ENCODE measurements around the gene STX16.

The STX16 gene

GRCh38 chr20:58682656-58683531 is 31.8 kb downstream of the STX16 start:
- DNase-seq = no peak

- no peak for DNase-seq
Measured at GRCh38 chr20:58684291-58684690, 33.2 kb downstream of the STX16 start.

GRCh38 chr20:58685988-58686387 is 34.9 kb downstream of the STX16 start:
- no peak for DNase-seq

- DNase-seq = no peak
Measured at GRCh38 chr20:58688414-58688813, 37.3 kb downstream of the STX16 start.

GRCh38 chr20:58688840-58689239 is 37.8 kb downstream of the STX16 start:
- no peak for DNase-seq

- DNase-seq = no peak
Measured at GRCh38 chr20:58690396-58691135, 39.5 kb downstream of the STX16 start.

- no peak for DNase-seq
Measured at GRCh38 chr20:58691773-58692578, 40.9 kb downstream of the STX16 start.

- DNase-seq = peak; percentile 32
Measured at GRCh38 chr20:58692579-58693225, 41.6 kb downstream of the STX16 start, which contains the start of gene NPEPL1. Gene NPEPL1, plus strand, starts transcription at chr20:58692800. Its CDS starts 101 bp downstream, at chr20:58692901.

- no peak for DNase-seq
Measured at GRCh38 chr20:58693226-58694006, 42.3 kb downstream of the STX16 start.

GRCh38 chr20:58694241-58695083 is 43.4 kb downstream of the STX16 start:
- DNase-seq = no peak

GRCh38 chr20:58695084-58695722 is 44.1 kb downstream of the STX16 start:
- DNase-seq = no peak

GRCh38 chr20:58695895-58696375 is 44.9 kb downstream of the STX16 start:
- no peak for DNase-seq

- DNase-seq = no peak
Measured at GRCh38 chr20:58696411-58696961, 45.4 kb downstream of the STX16 start.

- DNase-seq = no peak
Measured at GRCh38 chr20:58697201-58697866, 46.3 kb downstream of the STX16 start.

GRCh38 chr20:58697867-58698703 is 47.0 kb downstream of the STX16 start:
- DNase-seq = no peak

- no peak for DNase-seq
Measured at GRCh38 chr20:58698741-58699622, 47.9 kb downstream of the STX16 start.

- no peak for DNase-seq
Measured at GRCh38 chr20:58699623-58700107, 48.6 kb downstream of the STX16 start.
